Natural killer cell (primary cell): ENCODE measurements around the gene NRXN2. TPM values are rescaled to one million over a fixed set of nuclear protein-coding genes. Genes with fewer than 3 reads are reported as not detected.

ENCODE experiments used
- ATAC-seq, 3 donors: fragments of 150-1000 bp in 2 of 3; fragments of 200-7000 bp in 1 of 3; cut with Tn5 transposase; 1 replicate in 1 of 3; 2 replicates in 2 of 3; pipeline ENCODE4 v1.10.0; 2021; ENCODE audit warnings: mild to moderate bottlenecking in 2 of 3, moderate library complexity in 2 of 3
- DNase-seq, 2 donors: peaks; one replicate each; pipeline versions ENCODE4 v3.0.0 to v3.0.0-alpha.2; 2013 to 2021; ENCODE audit warnings: mixed read lengths in 1 of 2
- H3K27ac ChIP-seq: one replicate; pipeline ENCODE4 v1.5.1; 2013; ENCODE audit warnings: mild to moderate bottlenecking, low read length
- H3K27me3 ChIP-seq: one replicate; pipeline ENCODE4 v1.6.1; 2013; ENCODE audit warnings: low read length; ENCODE audit not compliant: control insufficient read depth, insufficient read depth
- H3K36me3 ChIP-seq: one replicate; pipeline ENCODE4 v1.6.1; 2013; ENCODE audit warnings: low read length; ENCODE audit not compliant: control insufficient read depth, insufficient read depth
- H3K4me1 ChIP-seq: one replicate; pipeline ENCODE4 v1.6.1; 2013; ENCODE audit warnings: low read length; ENCODE audit not compliant: control insufficient read depth, insufficient read depth
- H3K4me3 ChIP-seq: one replicate; pipeline ENCODE4 v1.5.1; 2013; ENCODE audit warnings: low read length
- H3K9me3 ChIP-seq: one replicate; pipeline ENCODE4 v1.6.1; 2013; ENCODE audit warnings: low read length; ENCODE audit not compliant: control insufficient read depth, insufficient read depth
- H3K27ac Mint-ChIP-seq, 2 donors: one replicate each; pipeline ENCODE4 v1.8.0; 2022; ENCODE audit warnings: mild to moderate bottlenecking in 2 of 2, mixed read lengths in 2 of 2, moderate library complexity in 1 of 2
- H3K27me3 Mint-ChIP-seq, 2 donors: one replicate each; pipeline ENCODE4 v1.8.0; 2022; ENCODE audit warnings: low read depth in 2 of 2, mixed read lengths in 2 of 2
- H3K36me3 Mint-ChIP-seq: one replicate; pipeline ENCODE4 v1.8.0; 2022; ENCODE audit warnings: mixed read lengths
- H3K4me1 Mint-ChIP-seq, 2 donors: one replicate each; pipeline ENCODE4 v1.8.0; 2022; ENCODE audit warnings: mixed read lengths in 2 of 2
- H3K4me3 Mint-ChIP-seq: one replicate; pipeline ENCODE4 v1.8.0; 2022; ENCODE audit warnings: mild to moderate bottlenecking, moderate library complexity, mixed read lengths
- H3K9me3 Mint-ChIP-seq, 2 donors: one replicate each; pipeline ENCODE4 v1.8.0; 2022; ENCODE audit warnings: mixed read lengths in 2 of 2
- WGBS: methylation state at CpG from one replicate; pipeline ENCODE4 v1.1.7; 2013; ENCODE audit warnings: missing lambda C conversion rate; ENCODE audit not compliant: insufficient coverage; 5-methylcytosine and 5-hydroxymethylcytosine counted together
- intact Hi-C: fragments of 100-400 bp; cut with micrococcal nuclease; formaldehyde crosslinking; loops from one replicate; pipeline ENCODE4 v1.14.2; 2022
- total RNA-seq, 4 donors: library from RNA; stranded (reverse); fragments of 120-200 nt in 1 of 4; gene quantifications; one replicate each; pipeline versions ENCODE4 v1.2.3 to v1.2.4, GENCODE V29; 2013 to 2022
- TF ChIP-seq, protein P1 (sequence below): fragments of 200-600 bp; IDR thresholded peaks from one replicate; pipeline ENCODE4 v1.8.0; 2022; ENCODE audit warnings: antibody characterized with exemption

NRXN2 gene
- total RNA-seq, 3 donors from 2014 or later (not counting 1 experiment from before 2014, with no cell fraction given), result 2.9 to 9.6 (median 7.7) TPM

DNA sequence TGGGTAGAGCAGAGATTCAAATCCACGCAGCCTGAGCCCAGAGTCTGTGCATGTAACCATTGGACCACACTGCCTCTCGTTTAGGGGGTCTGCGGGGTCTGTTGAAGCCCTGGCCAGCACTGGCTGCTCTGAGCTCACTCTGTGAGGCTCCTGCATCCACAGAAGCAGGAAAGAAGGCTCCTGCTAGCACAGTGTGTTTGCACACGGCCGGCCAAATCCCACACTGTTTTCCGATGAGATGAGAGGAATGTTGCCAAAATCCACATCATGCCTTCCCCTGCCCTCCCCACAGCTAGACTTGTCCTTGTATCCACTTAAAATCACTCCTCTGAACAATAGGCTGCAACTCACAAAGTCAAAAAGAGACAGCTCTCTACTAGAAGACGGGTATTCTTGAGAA lies 142.6 kb downstream of the NRXN2 start:
- no peaks in the 10 kb centered on the region for H3K9me3 Mint-ChIP-seq
- no peaks in the 10 kb centered on the region for H3K4me1 Mint-ChIP-seq
- no peak overlapping the region for H3K27ac Mint-ChIP-seq
- DNase-seq (no peak), ATAC-seq (no peak)
- peaks cover 0 to 11% of the 10 kb centered on the region in 2 donors for H3K27me3 Mint-ChIP-seq
- Histone ChIP-seq H3K27me3 (no peaks in the 10 kb centered on the region), H3K4me1 (no peaks in the 10 kb centered on the region), H3K9me3 (no peaks in the 10 kb centered on the region), H3K36me3 (no peaks in the 10 kb centered on the region), H3K27ac (no peak overlapping the region), H3K4me3 (no peak overlapping the region)
- 89% methylated on average over 7 of the region's 7 CpGs for WGBS
- intact Hi-C loops, result no loop called here
- H3K36me3 Mint-ChIP-seq, result no peaks in the 10 kb centered on the region
- TF ChIP-seq, protein P1, sequence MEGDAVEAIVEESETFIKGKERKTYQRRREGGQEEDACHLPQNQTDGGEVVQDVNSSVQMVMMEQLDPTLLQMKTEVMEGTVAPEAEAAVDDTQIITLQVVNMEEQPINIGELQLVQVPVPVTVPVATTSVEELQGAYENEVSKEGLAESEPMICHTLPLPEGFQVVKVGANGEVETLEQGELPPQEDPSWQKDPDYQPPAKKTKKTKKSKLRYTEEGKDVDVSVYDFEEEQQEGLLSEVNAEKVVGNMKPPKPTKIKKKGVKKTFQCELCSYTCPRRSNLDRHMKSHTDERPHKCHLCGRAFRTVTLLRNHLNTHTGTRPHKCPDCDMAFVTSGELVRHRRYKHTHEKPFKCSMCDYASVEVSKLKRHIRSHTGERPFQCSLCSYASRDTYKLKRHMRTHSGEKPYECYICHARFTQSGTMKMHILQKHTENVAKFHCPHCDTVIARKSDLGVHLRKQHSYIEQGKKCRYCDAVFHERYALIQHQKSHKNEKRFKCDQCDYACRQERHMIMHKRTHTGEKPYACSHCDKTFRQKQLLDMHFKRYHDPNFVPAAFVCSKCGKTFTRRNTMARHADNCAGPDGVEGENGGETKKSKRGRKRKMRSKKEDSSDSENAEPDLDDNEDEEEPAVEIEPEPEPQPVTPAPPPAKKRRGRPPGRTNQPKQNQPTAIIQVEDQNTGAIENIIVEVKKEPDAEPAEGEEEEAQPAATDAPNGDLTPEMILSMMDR, result no peak
- no peak overlapping the region for H3K4me3 Mint-ChIP-seq

DNA sequence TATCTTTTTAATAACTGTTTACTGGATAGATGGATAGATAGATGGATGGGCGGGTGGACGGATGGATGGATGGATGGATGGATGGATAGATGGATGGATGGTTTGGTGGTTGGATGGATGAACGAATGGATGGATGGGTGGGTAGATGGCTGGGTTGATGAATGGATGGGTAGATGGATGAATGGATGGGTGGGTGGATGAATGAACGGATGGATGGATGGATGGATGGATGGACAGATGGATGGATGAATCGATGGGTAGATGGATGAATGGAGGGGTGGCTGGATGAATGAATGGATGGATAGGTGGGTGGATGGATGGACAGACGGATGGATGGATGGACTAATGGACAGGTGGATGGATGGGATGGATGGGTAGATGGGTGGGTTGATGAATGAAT lies 145.8 kb downstream of the NRXN2 start:
- H3K27ac Mint-ChIP-seq, result no peak overlapping the region
- peaks cover 15% of the 10 kb centered on the region in 2 donors for H3K27me3 Mint-ChIP-seq
- no peaks in the 10 kb centered on the region for H3K27me3 ChIP-seq
- TF ChIP-seq, protein P1, result no peak
- 89% methylated on average over 6 of the region's 6 CpGs for WGBS
- H3K4me3 Mint-ChIP-seq, result no peak overlapping the region
- H3K9me3 Mint-ChIP-seq, result no peaks in the 10 kb centered on the region
- ATAC-seq (no peak), DNase-seq (no peak)
- H3K27ac ChIP-seq, result no peak overlapping the region
- H3K36me3 ChIP-seq, result no peaks in the 10 kb centered on the region
- no peaks in the 10 kb centered on the region for H3K4me1 Mint-ChIP-seq
- H3K9me3 ChIP-seq, result no peaks in the 10 kb centered on the region
- no peaks in the 10 kb centered on the region for H3K4me1 ChIP-seq
- H3K36me3 Mint-ChIP-seq, result no peaks in the 10 kb centered on the region
- intact Hi-C loops, result no loop called here
- H3K4me3 ChIP-seq, result no peak overlapping the region

DNA sequence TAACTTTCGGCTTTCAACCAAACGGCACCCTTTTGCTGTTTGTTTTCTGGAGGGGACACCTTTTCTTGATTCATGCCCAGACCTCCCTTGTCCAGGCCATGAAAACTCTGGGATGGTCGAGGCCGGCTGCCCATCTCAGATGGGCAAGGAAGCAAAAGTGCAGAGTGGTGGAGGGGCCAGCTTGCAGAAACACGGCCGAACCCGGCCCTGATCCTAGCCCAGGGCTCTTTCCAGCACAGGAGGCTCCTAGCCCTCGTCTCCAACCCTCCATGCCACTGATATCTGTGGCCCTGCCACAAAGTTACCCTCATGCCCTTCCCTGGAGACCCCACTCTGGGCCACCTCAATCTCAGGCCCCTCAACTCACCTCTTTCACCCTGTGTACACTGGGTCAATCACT lies 150.9 kb downstream of the NRXN2 start:
- ATAC-seq (no peak), DNase-seq (no peak)
- H3K9me3 Mint-ChIP-seq, result no peaks in the 10 kb centered on the region
- intact Hi-C loops, result no loop called here
- no peaks in the 10 kb centered on the region for H3K36me3 Mint-ChIP-seq
- H3K27ac Mint-ChIP-seq, result no peak overlapping the region
- no peaks in the 10 kb centered on the region for H3K9me3 ChIP-seq
- H3K4me1 ChIP-seq, result no peaks in the 10 kb centered on the region
- H3K27ac ChIP-seq, result no peak overlapping the region
- H3K4me3 Mint-ChIP-seq, result no peak overlapping the region
- no peaks in the 10 kb centered on the region for H3K27me3 ChIP-seq
- H3K27me3 Mint-ChIP-seq, result peaks cover 10 to 15% of the 10 kb centered on the region in 2 donors
- WGBS, result 85% methylated on average over 8 of the region's 8 CpGs
- H3K4me1 Mint-ChIP-seq, result no peaks in the 10 kb centered on the region
- TF ChIP-seq, protein P1, result no peak
- no peaks in the 10 kb centered on the region for H3K36me3 ChIP-seq
- no peak overlapping the region for H3K4me3 ChIP-seq

DNA sequence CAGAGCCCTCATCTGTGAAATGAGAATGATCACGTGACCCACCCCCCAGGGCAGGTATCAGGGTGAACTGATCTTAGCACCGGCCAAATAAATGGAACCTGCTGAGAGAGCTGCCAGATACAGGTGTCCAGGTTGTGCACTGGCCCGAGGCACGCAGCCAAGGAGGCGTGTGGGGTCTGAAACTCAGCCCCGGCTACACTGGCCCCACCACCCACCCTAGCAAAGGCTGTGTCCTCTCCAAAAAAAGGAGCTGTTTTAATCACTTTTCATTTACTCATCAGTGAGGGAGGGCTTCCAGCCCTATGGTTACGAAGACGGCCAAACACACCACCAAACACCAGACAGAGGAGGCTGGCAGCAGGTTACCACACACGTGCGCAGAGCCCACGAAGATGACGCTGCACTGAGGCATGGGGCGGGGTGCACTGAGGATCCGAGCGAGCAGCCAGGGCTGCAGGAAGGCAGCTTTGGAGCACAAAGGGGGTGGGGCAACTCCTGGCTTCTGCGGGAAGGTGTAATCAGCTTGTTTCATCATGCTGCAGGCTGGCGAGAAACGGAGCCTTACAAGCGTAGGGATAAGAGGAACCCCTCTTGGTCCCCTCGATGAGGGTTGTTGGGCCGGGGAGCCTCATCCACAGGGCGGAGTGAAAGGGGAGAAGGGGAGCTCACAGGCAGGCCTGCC lies 151.4 kb downstream of the NRXN2 start:
- no peak overlapping the region for H3K27ac ChIP-seq
- no peak for ATAC-seq
- Mint-ChIP-seq H3K4me3 (no peak overlapping the region), H3K4me1 (peaks cover 0 to 3% of the 10 kb centered on the region in 2 donors), H3K27me3 (peaks cover 6 to 15% of the 10 kb centered on the region in 2 donors), H3K27ac (no peak overlapping the region), H3K36me3 (no peaks in the 10 kb centered on the region), H3K9me3 (no peaks in the 10 kb centered on the region)
- intact Hi-C loops, result no loop called here
- H3K27me3 ChIP-seq, result no peaks in the 10 kb centered on the region
- H3K4me3 ChIP-seq, result no peak overlapping the region
- H3K9me3 ChIP-seq, result no peaks in the 10 kb centered on the region
- TF ChIP-seq, protein P1, result no peak
- H3K4me1 ChIP-seq, result no peaks in the 10 kb centered on the region
- 85% methylated on average over 22 of the region's 22 CpGs for WGBS
- no peak for DNase-seq
- no peaks in the 10 kb centered on the region for H3K36me3 ChIP-seq
